ENCODE data around the gene CCL2.

The CCL2 gene

GRCh38 chr17:34220045-34220751 lies 34.9 kb upstream of the CCL2 start:
- TF ChIP-seq, protein P1, sequence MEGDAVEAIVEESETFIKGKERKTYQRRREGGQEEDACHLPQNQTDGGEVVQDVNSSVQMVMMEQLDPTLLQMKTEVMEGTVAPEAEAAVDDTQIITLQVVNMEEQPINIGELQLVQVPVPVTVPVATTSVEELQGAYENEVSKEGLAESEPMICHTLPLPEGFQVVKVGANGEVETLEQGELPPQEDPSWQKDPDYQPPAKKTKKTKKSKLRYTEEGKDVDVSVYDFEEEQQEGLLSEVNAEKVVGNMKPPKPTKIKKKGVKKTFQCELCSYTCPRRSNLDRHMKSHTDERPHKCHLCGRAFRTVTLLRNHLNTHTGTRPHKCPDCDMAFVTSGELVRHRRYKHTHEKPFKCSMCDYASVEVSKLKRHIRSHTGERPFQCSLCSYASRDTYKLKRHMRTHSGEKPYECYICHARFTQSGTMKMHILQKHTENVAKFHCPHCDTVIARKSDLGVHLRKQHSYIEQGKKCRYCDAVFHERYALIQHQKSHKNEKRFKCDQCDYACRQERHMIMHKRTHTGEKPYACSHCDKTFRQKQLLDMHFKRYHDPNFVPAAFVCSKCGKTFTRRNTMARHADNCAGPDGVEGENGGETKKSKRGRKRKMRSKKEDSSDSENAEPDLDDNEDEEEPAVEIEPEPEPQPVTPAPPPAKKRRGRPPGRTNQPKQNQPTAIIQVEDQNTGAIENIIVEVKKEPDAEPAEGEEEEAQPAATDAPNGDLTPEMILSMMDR (IDR thresholded peaks at IDR 0.05; ENCODE audit: control insufficient read depth, extremely low read depth, insufficient read depth) = no peak
- no peak overlapping the region for H3K4me3 ChIP-seq (ENCODE audit: low read depth, low read length)
- no peak for DNase-seq (ENCODE audit: low read depth)

DNA sequence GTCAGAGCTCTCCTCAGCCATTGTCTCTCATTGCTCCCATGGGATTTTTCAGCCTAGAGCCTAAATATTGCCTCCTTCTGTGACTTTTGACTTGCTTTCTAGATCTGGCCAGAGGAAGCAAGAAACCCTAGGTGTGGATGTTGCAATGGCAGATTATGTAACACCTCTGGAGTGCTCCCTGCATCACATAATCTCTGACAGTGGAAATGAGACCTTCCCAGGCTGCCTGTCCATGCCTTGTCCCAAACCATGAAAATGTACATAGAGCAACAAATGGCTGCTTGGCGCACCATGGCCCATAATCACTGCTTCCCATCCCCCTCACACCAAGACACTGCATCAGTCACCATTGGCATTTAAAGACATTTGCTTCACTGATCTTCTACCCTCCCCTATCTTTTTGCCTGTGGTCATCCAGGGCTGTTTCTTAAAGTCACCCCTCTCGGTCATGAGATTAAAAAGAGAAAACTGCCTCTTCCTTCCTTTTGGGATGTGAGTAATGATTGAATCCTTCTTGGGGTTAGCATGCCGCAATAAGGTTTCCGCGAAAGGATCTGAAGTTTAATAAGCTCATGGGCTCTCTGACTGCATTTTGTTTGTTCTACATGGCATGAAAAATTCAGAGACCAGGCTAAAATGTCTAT lies 34.2 kb upstream of the CCL2 start:
- TF ChIP-seq, protein P1 (IDR thresholded peaks at IDR 0.05; ENCODE audit: control insufficient read depth, extremely low read depth, insufficient read depth) = no peak
- no peak for DNase-seq (ENCODE audit: low read depth)
- H3K4me3 ChIP-seq (ENCODE audit: low read depth, low read length) = no peak overlapping the region

GRCh38 chr17:34221411-34221810 lies 33.7 kb upstream of the CCL2 start:
- H3K4me3 ChIP-seq (ENCODE audit: low read depth, low read length) = no peak overlapping the region
- TF ChIP-seq, protein P1 (IDR thresholded peaks at IDR 0.05; ENCODE audit: control insufficient read depth, extremely low read depth, insufficient read depth) = no peak
- DNase-seq (ENCODE audit: low read depth) = no peak

GRCh38 chr17:34222722-34223497 lies 32.2 kb upstream of the CCL2 start:
- TF ChIP-seq, protein P1 (IDR thresholded peaks at IDR 0.05; ENCODE audit: control insufficient read depth, extremely low read depth, insufficient read depth) = no peak
- no peak overlapping the region for H3K4me3 ChIP-seq (ENCODE audit: low read depth, low read length)
- no peak for DNase-seq (ENCODE audit: low read depth)

GRCh38 chr17:34225046-34225445 lies 30.0 kb upstream of the CCL2 start:
- H3K4me3 ChIP-seq (ENCODE audit: low read depth, low read length) = no peak overlapping the region
- DNase-seq (ENCODE audit: low read depth) = no peak
- TF ChIP-seq, protein P1 (IDR thresholded peaks at IDR 0.05; ENCODE audit: control insufficient read depth, extremely low read depth, insufficient read depth) = no peak

GRCh38 chr17:34226011-34226743 lies 28.9 kb upstream of the CCL2 start:
- TF ChIP-seq, protein P1 (IDR thresholded peaks at IDR 0.05; ENCODE audit: control insufficient read depth, extremely low read depth, insufficient read depth) = no peak

More at GRCh38 chr17:34226011-34226743, 28.9 kb upstream of the CCL2 start:
- no peak overlapping the region for H3K4me3 ChIP-seq (ENCODE audit: low read depth, low read length)
- no peak for DNase-seq (ENCODE audit: low read depth)
